Right ventricle myocardium superior (tissue), 1 donor: ENCODE measurements around the gene ERCC4. TPM values are rescaled to one million over a fixed set of nuclear protein-coding genes. Genes with fewer than 3 reads are reported as not detected.

Experiments used
- ATAC-seq: fragments of 200-7000 bp; cut with Tn5 transposase; one replicate; pipeline ENCODE4 v1.9.1; 2020; ENCODE audit warnings: mild to moderate bottlenecking; ENCODE audit not compliant: poor library complexity
- DNase-seq: peaks from one replicate; pipeline ENCODE4 v3.0.0-alpha.2; 2020
- intact Hi-C: fragments of 100-400 bp; cut with DNase I; formaldehyde crosslinking; loops from one replicate; pipeline ENCODE4 v1.11.2; 2022
- total RNA-seq: library from RNA; stranded (reverse); fragmentation: NEBNext Ultra II Directional; extraction: Animal tissue kit (Norgen Biotek cat#: 25700); gene quantifications from one replicate; pipeline ENCODE4 v1.2.1, GENCODE V29; 2021
- donor health status: DM: no; HTN: yes; CAD: no; lungs with severe emphysema.

ERCC4 gene
- total RNA-seq, 1 donor from 2014 or later = 6.0 TPM

GRCh38 chr16:13937411-13937810 is 17.5 kb downstream of the ERCC4 start:
- ATAC-seq = no peak
- intact Hi-C loops = no loop called here
- DNase-seq = no peak

- intact Hi-C loops = no loop called here
- DNase-seq (no peak), ATAC-seq (peak; percentile 84)
Observed at GRCh38 chr16:13938480-13938879, 18.5 kb downstream of the ERCC4 start.

- ATAC-seq = no peak
- intact Hi-C loops = loop anchor here (10.0 kb wide), 1 partner anchor 135 kb away; the partner anchor contains the start of gene MRTFB
Observed at GRCh38 chr16:13939821-13940220, 19.9 kb downstream of the ERCC4 start.

GRCh38 chr16:13940397-13940933 is 20.5 kb downstream of the ERCC4 start:
- DNase-seq (no peak), ATAC-seq (no peak)
- intact Hi-C loops = loop anchor here (10.0 kb wide), 1 partner anchor 134 kb away; the partner anchor contains the start of gene MRTFB

More at GRCh38 chr16:13939821-13940220, 19.9 kb downstream of the ERCC4 start:
- no peak for DNase-seq

- no peak for DNase-seq
- intact Hi-C loops = loop anchor here (10.0 kb wide), 1 partner anchor 130 kb away; the partner anchor contains the start of gene MRTFB
- no peak for ATAC-seq
Observed at GRCh38 chr16:13944816-13945215, 24.9 kb downstream of the ERCC4 start.

- DNase-seq (no peak), ATAC-seq (no peak)
- intact Hi-C loops = loop anchor here (10.0 kb wide), 1 partner anchor 129 kb away; the partner anchor contains the start of gene MRTFB
Observed at GRCh38 chr16:13945744-13946485, 26.0 kb downstream of the ERCC4 start.

GRCh38 chr16:13948086-13948485 is 28.1 kb downstream of the ERCC4 start:
- intact Hi-C loops = loop anchor here (10.0 kb wide), 1 partner anchor 127 kb away; the partner anchor contains the start of gene MRTFB
- ATAC-seq (no peak), DNase-seq (no peak)

GRCh38 chr16:13950821-13951547 is 31.0 kb downstream of the ERCC4 start:
- ATAC-seq (no peak), DNase-seq (no peak)
- intact Hi-C loops = loop anchor here (10.0 kb wide), 1 partner anchor 54 kb away; no protein-coding TSS in a partner anchor

GRCh38 chr16:13951611-13952010 is 31.7 kb downstream of the ERCC4 start:
- no peak for ATAC-seq
- no peak for DNase-seq
- intact Hi-C loops = loop anchor here (10.0 kb wide), 1 partner anchor 53 kb away; no protein-coding TSS in a partner anchor

GRCh38 chr16:13953501-13953900 is 33.5 kb downstream of the ERCC4 start:
- DNase-seq (no peak), ATAC-seq (no peak)
- intact Hi-C loops = loop anchor here (10.0 kb wide), 1 partner anchor 51 kb away; no protein-coding TSS in a partner anchor

- ATAC-seq = no peak
- intact Hi-C loops = loop anchor here (10.0 kb wide), 1 partner anchor 48 kb away; no protein-coding TSS in a partner anchor
- DNase-seq = no peak
Observed at GRCh38 chr16:13956635-13957196, 36.8 kb downstream of the ERCC4 start.

GRCh38 chr16:13957197-13958078 is 37.5 kb downstream of the ERCC4 start:
- peak; percentile 95 for ATAC-seq
- intact Hi-C loops = loop anchor here (10.0 kb wide), 1 partner anchor 47 kb away; no protein-coding TSS in a partner anchor
- DNase-seq = peak; percentile 78

GRCh38 chr16:13958474-13958873 is 38.5 kb downstream of the ERCC4 start:
- ATAC-seq (no peak), DNase-seq (no peak)
- intact Hi-C loops = loop anchor here (10.0 kb wide), 1 partner anchor 46 kb away; no protein-coding TSS in a partner anchor

GRCh38 chr16:13959626-13960025 is 39.7 kb downstream of the ERCC4 start:
- intact Hi-C loops = loop anchor here (10.0 kb wide), 1 partner anchor 45 kb away; no protein-coding TSS in a partner anchor
- DNase-seq (no peak), ATAC-seq (no peak)

GRCh38 chr16:13961099-13961811 is 41.3 kb downstream of the ERCC4 start:
- no peak for ATAC-seq
- DNase-seq = no peak
- intact Hi-C loops = no loop called here

- no peak for DNase-seq
- intact Hi-C loops = no loop called here
- no peak for ATAC-seq
Observed at GRCh38 chr16:13962232-13962631, 42.3 kb downstream of the ERCC4 start.

GRCh38 chr16:13968835-13969234 is 48.9 kb downstream of the ERCC4 start:
- intact Hi-C loops = no loop called here

More at GRCh38 chr16:13968835-13969234, 48.9 kb downstream of the ERCC4 start:
- no peak for ATAC-seq
- DNase-seq = no peak
